Stimulated activated CD8-positive, alpha-beta memory T cell treated with anti-CD3 and anti-CD28 coated beads, Interleukin-7, amount 100 ng/mL, for 1 hour (primary cell): ENCODE results near the gene SPATA46.
"Not testable (repeated sequence)": the region's sequence is repeated elsewhere in the genome, so short reads cannot be mapped to it uniquely, and the experiment has no call there.

Source experiments
- DNase-seq, 2 donors: peaks; one replicate each; pipeline ENCODE4 v3.0.0-alpha.2; 2020; ENCODE audit warnings: low read depth in 2 of 2

Gene SPATA46

GRCh38 chr1:162357681-162358266 lies 18.9 kb downstream of the SPATA46 start:
- no peak for DNase-seq

- DNase-seq: no peak
These were observed 23.0 kb downstream of the SPATA46 start for GRCh38 chr1:162353702-162354101.

GRCh38 chr1:162353078-162353477 lies 23.6 kb downstream of the SPATA46 start:
- no peak for DNase-seq

GRCh38 chr1:162351874-162352273 lies 24.8 kb downstream of the SPATA46 start:
- DNase-seq: not testable (repeated sequence)

- no peak for DNase-seq
These were observed 25.3 kb downstream of the SPATA46 start for GRCh38 chr1:162351246-162351842.

- no peak for DNase-seq
These were observed 26.9 kb downstream of the SPATA46 start for GRCh38 chr1:162349635-162350330.

- no peak for DNase-seq
These were observed 29.4 kb downstream of the SPATA46 start for GRCh38 chr1:162347281-162347680.

- no peak for DNase-seq
These were observed 33.2 kb downstream of the SPATA46 start for GRCh38 chr1:162343470-162343869.

- no peak for DNase-seq
These were observed 34.1 kb downstream of the SPATA46 start for GRCh38 chr1:162342452-162342983.

- DNase-seq: no peak
These were observed 39.9 kb downstream of the SPATA46 start for GRCh38 chr1:162336621-162337285.

- no peak for DNase-seq
These were observed 41.5 kb downstream of the SPATA46 start for GRCh38 chr1:162335126-162335525.

- no peak for DNase-seq
These were observed 42.7 kb downstream of the SPATA46 start for GRCh38 chr1:162333991-162334390.

GRCh38 chr1:162329826-162330225 lies 46.8 kb downstream of the SPATA46 start:
- no peak for DNase-seq

- no peak for DNase-seq
These were observed 48.1 kb downstream of the SPATA46 start for GRCh38 chr1:162328512-162328911.

GRCh38 chr1:162327788-162328165 lies 48.9 kb downstream of the SPATA46 start:
- DNase-seq: no peak

GRCh38 chr1:162327144-162327787 lies 49.4 kb downstream of the SPATA46 start:
- DNase-seq: no peak

- no peak for DNase-seq
These were observed 50.1 kb downstream of the SPATA46 start for GRCh38 chr1:162326559-162326958.

GRCh38 chr1:162324396-162324795 lies 52.3 kb downstream of the SPATA46 start:
- no peak for DNase-seq
